DMS153 treated with DMSO at 0.1 percent for 48 hours (cell line): ENCODE measurements around the gene MORC1.
"Not testable (repeated sequence)": the region's sequence is repeated elsewhere in the genome, so short reads cannot be mapped to it uniquely, and the experiment has no call there.

Experiments used
- DNase-seq: peaks from one replicate; lab custom pipeline; 2025; ENCODE audit not compliant: unreplicated experiment; lab: John Stamatoyannopoulos, UW

MORC1 gene

DNA sequence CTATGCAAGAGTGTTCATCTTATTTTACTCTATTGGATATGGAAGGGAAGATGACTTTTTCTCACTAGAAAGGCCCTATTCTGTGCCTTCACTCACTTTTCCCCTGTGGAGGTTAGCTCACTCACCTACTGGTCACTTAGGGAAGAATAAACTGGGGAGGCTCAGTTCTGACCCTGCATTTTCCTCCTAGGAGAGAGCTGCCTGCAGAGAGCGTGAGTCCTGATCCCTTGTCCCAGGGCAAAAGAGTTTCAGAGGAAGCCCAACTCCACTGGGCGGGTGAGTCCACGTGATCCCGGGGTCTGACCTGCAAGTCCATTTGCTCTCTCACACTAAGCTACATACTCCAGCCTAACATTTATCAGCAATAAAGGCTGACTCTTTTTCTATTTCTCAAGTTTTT is 8.4 kb downstream of the MORC1 start:
- DNase-seq, result no peak

DNA sequence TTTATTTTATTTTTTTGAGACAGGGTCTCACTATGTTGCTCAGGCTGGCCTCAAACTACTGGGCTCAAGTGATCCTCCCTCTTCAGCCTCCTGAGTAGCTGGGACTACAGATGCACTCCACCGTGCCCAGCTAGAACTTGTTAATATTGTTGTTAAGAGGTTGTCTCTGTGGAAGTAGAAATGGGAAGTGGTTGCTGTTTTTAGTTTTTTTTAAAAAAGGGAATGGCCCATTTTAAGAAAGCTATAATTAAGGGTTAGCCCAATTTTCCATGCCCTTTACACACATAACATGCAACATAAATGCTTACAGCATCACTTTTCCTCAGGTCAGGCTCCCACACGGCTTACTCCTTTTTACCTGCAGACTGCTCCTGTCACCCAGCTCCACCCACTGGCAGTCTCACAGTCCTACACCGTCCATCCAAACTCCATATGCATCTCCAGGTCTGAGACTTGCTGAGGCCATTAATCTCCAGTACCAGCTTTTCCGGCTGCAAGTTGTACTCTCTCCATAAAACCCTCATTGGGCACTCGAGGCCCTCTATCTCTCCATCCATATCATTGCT is 19.8 kb downstream of the MORC1 start:
- no peak for DNase-seq

DNA sequence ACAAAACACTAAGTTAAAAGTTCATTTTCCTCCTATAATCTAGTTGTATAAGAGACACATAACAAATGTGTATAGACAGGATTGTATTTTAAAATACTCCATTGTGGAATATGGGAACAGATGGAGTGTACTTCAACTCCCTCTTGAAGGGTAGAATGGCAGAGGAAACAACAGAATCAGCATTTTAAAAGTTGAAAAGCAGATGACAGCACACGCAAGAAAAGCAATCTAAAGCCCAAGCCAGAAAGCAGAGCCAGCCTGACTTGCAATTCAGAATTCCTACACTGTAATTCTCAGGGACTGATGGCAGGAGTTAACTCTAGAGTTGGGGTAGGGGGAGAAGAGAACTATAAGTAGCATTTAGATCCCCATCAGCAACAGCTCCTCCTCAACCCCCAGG is 22.8 kb downstream of the MORC1 start:
- no peak for DNase-seq

DNA sequence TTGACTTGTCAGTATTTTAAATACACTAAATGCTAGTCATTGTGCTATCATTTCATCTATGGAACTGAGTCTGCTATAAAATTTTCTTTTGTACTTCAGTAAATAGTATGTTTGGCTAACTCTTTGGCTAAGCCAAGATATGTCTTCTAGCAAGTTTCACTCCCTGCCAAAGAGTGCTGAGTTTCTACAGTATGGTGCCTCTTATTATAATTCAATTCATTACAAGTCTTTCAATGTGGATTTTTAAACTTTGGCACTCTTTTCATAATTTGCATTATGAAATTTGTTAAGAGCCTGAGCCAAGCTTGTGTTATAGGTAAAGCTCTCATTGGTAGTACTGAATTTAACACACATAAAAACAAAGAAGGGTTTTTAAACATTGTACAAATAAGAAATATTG is 24.4 kb downstream of the MORC1 start:
- DNase-seq, result no peak

DNA sequence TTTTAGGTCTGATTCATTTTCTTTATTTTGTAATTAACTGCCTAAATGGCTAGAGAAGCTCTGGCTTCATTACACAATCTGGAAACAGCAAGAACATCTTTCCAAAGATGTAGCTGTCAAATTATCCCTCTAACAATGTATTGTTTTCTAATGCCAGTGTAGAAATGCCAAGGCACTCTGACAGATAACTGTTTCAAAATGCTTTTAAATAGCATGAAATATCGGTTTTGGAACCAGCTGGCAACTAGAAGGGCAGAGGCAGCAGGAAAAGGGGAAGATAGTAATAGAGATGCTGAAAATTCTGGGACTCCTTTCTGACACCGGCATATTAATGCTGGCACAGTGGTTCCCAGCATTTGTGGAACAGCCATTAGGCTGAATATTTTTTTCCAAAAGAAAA is 26.1 kb downstream of the MORC1 start:
- no peak for DNase-seq

DNA sequence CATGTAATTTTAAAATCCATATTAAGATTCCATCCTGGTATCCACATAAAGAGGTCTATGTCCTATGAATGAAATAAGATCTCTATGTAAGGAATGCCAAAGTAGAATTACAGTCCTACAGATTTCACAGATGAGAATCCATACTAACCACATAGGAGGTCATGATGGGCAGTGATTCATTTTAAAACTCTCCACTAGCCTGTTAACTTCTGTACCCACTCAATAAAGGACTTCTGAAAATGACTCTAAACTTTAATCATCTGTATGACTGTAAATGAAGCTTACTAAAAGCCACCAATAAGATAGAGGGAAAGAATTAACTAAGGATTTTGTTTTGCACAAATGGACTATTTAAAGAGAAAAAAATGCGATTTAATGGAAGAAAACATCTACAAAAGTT is 28.7 kb downstream of the MORC1 start:
- DNase-seq, result no peak

DNA sequence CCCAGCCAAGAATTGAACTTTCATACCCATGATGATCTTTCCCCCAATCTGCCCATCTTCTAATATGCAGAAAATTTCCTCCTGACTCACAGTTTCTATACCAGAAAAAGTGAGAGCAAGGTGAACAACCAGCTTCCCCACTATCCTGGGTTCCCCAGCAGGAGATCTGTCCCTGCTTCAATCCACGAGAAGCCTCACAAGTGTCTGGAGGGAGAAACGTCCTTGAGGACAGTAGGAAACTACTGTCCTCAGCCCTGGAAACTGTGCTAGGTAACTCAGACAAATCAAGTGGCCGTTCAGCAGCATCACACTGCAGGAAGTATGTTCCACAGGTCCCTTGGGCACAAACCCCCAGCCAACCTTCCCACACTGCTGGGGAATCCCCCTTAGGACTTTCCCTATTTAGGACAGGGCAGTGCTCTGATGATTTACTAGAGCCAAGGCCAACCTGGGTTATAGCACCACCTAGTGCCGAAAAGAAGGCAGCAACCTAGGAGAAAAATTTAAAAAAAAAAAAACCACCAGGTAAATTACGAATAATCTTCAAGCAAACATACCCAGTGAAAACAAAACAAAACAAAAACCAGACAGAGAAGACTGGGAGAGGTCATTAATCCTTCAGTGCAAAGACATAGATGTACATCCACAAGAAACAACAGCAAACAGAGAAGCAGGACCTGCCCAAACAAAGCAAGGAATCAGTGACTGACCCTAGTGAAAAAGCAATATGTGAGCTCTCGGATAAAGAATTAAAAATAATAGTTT is 36.0 kb downstream of the MORC1 start:
- peak; percentile 2 for DNase-seq

DNA sequence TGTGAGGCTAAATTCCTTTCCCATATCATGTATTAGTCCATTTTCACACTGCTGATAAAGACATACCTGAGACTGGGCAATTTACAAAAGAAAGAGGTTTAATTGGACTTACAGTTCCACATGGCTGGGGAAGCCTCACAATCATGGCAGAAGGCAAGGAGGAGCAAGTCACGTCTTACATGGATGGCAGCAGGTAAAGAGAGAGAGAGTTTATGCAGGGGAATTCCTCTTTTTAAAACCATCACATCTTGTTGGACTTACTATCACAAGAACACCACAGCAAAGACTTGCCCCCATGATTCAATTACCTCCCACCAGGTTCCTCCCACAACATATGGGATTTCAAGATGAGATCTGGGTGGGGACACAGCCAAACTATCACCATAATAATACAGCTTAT is 37.8 kb downstream of the MORC1 start:
- not testable (repeated sequence) for DNase-seq

DNA sequence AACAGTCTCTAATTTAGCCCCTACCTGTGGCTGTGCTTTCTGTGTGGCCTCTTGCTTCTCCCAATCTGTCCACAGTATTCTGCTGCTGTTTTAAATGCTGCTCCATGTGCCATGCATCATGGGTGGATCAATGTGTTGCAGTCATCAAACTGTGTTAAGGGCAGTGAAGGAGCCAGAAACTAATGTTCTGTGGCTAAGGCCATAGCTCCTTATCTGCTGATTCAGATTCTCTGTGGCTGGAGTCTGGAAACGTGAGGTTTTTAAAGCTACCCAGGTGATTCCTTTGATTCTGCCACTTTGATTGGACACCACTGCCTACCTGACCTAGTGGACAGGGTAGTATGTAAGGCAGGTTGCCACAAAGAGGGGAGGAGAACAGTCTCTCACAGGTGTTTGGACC is 44.8 kb downstream of the MORC1 start:
- no peak for DNase-seq

DNA sequence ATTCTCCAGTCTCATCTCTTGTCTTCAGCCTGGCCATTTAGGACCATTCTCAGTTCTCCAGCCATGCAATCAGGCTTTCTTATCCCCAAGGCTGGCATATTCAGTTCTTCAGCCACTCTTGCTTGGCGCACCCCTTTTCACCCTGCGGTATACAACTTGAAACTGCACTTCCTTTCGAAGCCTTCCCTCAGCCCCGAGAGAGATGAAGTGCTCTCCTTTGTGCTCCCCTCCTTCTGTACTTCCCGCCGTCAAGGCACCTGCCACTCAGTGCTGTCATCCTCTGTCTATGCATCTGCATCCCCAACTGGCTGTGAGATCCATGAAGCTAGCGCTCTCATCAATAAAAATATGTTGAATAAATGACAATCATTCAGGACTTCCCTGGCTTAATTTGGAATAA is 45.7 kb downstream of the MORC1 start:
- DNase-seq, result no peak

DNA sequence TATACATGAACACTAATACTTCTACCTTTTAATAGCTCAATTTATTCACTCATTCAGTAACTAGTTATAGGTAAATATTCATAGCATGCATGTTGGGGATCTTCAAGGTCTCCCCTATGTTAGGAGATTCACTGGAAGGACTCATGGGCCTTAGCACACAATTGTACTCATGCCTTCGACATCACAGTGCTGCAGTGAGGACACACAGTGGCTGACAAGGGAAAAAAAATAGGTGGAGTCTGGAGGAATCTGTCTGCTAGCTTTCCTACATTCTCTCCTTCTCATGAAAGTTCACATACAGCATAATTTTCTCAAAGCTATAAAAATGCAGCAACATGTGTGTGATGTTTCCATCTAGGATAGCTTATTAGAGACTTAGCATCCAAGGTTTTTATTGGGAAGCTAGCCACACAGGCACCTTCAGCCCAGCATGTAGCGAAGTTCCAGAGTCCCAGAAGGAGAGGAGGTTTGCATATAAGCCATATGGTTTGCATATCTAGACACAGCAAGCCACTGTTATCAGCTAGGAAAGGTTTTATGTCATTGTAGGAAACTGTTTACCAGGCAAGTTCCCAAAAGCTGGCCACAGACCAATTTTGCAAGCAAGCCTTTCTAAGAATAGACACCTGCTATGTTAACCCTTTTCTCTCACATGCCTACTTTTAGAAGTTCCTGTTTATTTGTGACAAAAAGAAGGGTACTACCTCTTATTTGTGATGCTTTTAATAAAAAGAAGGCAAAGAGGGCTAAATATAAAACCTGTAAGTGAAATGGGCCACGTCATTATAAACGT is 46.4 kb downstream of the MORC1 start:
- no peak for DNase-seq

DNA sequence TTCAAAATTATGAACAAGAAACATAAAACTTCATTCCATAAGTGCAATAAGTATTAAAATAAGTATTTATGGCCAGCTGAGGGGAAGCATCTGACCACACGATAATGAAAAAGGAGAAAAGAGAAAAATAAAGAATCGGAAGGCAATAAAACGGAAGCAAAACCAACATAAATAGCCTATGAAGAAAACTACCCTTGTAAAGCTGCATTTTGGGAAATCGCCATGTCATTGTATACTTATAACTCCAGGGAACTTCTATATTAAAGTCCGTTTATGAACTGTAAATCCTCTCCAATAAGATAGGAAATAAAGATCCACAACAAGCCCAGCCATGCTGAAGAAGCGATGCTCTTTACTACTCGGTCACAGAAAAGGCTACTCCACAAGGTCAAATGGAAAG is 47.7 kb downstream of the MORC1 start:
- DNase-seq, result no peak

DNA sequence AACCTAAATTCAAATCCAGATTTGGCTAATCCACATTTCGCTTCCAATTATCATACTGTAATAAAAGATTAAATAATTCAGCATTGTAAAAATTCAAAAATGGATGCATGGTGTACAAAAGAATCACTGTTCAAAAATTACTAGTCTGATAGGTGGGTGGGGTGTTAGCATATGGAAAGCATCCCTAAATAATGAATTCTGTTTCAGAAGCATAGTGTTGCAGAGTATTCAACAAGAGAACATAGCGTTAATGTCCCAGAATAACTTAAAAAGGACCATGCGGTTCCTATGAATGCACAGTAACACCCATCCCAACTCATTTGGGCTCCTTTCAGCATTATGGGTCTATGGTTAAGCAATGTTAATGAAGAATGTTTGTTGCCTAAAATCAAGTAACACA is 51.1 kb downstream of the MORC1 start:
- no peak for DNase-seq

DNA sequence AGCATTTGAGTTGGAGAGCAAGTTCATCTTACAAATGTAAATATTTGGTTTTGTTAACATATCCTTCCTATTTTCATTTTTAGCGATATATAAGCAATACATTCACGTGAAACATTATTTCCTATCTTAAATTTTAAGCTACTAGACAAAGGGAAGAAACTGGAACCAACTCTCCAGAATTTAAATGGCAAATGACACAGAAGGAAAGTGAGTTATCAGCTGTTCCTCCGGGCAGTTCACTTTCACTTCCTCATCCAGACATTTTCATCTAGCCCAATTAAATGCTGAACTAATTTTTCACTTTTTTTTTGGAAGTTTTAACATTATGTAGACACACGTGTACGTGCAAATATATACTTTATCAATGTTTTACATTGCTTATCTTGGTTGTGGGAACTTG is 58.7 kb downstream of the MORC1 start:
- DNase-seq, result no peak

DNA sequence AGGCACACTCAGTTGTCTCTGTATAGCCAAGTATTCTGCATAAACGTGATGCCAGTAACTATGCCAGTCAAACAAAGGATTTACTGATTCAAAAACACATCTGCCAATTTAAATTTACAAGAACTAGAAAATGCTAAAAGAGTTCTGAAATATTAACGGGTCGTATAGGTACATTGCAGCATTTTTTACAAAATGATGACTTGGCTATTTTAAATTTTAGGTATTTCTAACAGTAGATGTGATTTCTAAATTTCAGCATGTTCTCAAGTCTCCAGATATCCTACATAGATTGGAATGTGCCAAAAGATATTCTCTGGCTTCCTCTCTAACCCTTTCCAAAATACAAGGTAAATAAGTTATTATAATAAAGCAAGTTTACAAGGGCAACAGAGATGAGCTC is 60.3 kb downstream of the MORC1 start:
- no peak for DNase-seq

DNA sequence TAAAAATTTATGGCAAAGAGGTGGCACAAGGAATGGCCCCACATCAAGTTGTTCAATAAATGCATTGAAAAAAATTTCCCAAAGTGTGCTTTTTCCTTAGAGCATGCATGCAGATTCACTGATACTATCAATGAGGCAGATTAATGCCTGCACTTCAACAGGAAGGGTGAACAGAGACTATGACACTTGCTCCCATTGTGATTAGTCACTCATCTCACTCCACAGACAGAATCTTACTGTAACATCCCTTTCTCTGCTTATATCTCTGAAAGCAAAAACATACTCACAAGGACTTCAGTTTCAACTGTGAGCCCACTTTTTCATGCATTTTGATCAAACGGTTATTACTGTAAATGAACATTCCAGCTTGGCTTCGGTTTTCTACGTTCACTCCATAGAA is 60.9 kb downstream of the MORC1 start:
- no peak for DNase-seq

DNA sequence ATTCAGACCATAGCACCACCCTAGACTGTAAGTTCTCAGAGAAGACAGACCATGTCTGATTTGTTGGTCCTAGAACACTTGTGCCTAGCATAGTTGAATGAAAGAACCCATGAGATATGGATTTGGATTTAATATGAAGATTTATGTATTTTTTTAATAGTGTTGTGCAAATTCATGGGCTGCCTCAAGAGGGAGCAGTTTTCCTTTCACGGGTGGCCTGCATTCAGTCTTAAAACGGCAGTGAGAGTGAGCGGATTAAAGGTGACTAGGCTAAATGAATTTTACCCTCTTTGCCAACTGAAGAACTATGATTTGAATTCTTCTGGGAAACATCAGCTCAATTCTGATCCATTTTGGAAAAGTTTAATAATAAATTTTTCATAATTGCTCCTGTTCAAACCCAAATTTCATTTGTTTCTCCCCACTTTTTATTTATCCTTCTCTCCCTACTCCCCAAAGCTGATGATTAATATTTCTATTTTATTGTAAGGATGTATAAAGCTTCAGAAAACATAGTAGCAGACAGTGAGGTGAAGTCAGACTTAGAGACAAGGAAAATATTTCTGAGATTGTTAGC is 67.3 kb downstream of the MORC1 start:
- DNase-seq, result no peak

DNA sequence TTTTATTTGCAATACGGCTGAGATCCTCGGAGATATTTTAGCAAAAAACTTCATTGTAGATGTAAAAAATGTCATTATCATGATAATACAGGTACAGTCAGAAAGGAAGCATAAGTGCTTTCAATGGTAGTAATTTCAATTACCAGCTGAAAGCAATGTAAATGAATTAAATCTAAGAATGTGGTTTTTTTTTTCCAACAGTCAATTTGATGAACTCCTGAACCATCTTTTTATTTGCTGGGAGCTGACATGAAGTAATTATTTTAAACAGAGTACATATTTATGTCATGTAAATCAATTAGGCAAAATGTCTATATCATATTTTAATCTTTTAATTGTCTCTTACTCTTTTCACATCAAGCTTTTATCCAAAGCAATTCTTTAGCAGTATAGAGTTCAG is 70.6 kb downstream of the MORC1 start:
- no peak for DNase-seq

DNA sequence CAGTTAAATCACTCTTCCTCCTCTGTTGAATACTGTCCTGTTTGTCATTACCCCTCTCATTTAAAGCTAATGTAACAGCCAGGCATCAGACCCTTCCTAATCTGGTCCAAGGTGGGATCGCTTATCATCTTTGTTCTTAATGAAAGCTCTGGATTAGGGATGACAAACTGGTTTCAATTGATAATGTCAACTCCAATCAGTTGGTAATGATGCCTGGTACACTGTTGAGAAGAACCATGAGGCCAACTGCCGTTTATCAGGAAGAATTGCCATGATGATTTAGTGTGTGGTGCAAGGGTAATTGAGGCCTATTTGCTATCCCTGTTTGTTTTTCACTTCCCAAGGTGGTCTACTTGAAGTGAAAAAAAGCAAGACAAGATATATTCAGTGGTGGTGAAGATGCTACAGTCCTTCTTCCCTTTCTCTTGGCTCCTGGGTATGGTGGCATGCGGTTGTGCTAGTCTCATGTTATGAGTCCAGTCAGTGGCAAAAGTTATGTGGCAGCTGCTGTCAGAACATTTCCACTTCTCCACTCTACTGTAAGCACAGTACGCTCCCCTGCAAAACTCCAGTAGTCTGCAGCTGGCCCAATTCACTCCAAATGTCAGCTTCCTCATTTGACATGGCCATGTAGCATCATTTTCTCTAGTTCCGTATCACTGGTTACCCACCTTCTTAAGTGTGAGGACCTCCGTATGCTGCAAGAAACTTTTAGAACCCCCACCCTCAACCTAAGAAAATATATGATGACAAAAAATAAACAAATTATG is 72.5 kb downstream of the MORC1 start:
- no peak for DNase-seq

DNA sequence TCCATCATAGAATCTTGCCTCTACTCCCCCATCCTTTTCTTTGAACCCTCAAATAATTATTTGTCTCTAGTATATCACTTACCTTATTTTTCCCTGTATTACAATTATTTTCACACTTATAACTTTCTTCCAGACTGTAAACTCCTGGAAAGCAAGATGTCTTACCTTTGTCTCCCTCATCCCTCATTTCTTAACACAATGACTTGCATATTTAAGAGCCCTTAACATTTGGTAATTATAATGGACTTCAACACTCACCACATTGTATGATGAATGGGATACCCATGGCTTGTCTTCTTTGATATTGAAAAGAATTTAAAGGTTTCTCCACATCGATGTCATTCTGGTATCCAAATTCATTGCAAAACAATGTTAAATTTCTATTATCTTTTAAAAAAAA is 82.9 kb downstream of the MORC1 start:
- no peak for DNase-seq

DNA sequence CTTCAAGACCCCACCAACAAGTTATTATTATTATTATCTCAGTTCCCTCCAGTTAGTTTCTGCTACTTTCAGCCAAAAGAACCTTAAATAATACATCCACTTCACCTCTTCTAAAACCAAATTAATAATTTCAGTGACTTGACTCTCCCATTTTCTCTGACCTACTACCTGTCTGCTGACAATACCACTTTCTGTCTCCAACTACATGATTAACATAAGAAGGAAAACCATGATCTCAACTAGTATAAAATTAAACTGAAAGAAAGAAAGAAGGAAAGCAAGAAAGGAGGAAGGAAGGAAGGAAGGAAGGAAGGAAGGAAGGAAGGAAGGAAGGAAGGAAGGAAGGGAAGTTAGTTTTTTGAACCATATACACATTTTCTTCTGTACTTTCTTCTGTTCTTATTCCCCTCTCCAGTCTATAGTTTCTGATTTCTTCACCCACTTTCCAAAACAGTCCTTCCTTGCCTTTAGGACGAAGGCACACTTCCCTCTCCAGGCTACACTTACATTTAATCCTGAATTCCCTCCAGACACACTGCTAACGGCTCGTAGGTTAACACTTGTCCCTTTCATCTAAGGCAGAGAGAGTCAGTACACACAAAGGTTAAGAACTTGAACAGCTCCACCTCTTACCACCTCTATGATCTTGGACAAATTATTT is 84.8 kb downstream of the MORC1 start:
- DNase-seq, result no peak
